ENCODE data around the gene EIF4E.
"Not testable (repeated sequence)": the region's sequence is repeated elsewhere in the genome, so short reads cannot be mapped to it uniquely, and the experiment has no call there.

The EIF4E gene

GRCh38 chr4:98928505-98929340 lies at the start of gene EIF4E:
Gene EIF4E (minus strand): TSS chr4:98929133. CDS start chr4:98929112, 21 bp downstream.
- peak; percentile 99 for DNase-seq

GRCh38 chr4:98977557-98977956 lies 48.6 kb upstream of the EIF4E start:
- DNase-seq: no peak

DNA sequence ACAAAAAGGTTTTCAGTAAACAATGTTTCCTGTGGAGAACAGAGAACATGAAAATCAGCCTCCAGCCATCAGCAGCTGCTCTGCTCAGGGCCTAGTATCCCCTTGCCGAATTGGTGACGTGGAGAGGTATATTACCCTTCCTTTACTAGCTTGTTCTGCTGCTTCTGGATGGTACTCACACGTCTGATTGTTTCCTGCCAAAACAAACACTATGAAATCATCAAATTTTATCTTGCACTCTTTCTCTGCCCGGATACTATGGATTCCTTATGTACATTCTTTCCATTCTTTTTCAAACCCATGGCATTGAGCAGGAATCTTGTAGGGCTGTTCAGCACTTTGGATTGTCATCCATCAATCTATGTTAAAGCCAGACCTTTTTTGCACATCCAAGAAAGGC lies 47.8 kb upstream of the EIF4E start:
- no peak for DNase-seq

- no peak for DNase-seq
These were observed 41.2 kb upstream of the EIF4E start for GRCh38 chr4:98969878-98970785.

- no peak for DNase-seq
These were observed 38.9 kb upstream of the EIF4E start for GRCh38 chr4:98967786-98968329.

DNA sequence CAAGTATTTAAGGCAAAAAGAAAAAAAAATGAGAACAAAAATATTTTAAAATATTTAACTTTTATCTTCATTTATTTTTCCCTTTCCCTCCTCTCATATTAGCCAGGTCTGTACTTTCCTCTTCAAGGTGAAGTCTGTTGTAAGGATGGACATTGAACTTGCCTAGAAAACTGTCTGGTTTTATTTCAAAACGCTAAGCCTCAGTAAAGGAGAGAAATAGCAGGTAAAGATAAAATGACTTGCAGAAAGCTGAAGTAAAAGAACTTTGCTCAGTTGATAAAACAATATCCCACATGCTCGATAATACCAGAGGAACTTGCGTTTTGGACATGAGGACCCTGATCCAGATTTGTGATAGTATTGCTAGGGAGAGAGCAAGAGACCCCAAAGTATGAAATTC lies 38.0 kb upstream of the EIF4E start:
- DNase-seq: no peak

GRCh38 chr4:98963538-98964433 lies 34.9 kb upstream of the EIF4E start:
- no peak for DNase-seq

DNA sequence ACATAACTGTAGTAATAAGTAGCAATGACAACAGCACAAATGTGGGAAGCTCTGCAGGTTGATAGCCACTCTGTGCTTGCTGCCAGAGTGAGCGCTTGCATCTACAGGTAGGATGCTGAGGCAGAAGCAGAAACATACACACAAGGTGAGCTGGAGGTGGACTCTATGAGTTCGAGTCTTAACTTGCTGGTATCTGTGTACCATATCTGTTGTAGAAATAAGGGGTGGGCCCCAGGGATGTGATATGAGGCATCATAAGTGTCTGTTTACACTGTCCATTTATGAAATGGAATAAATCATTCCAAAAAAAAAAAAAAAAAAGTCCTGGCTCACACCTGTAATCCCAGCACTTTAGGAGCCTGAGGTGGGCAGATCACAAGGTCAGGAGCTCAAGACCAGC lies 32.8 kb upstream of the EIF4E start:
- no peak for DNase-seq

DNA sequence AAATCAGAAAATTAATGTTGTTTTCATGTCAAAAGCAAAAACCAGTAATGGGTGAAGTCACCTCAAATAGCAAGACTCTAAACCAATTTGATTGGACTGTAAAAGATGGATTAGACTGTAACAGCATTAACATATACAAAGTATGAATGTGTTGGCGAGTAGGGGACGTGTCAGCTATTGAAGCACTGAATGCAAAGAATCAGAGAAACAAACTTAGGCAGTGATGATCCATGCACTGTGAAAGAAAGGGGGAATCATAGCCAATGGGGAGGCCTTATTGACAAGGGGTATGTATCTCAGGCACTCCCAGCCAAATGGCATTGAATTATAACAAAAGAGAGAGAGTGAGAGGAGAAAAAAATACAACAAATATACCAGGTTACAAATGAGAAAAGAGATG lies 30.5 kb upstream of the EIF4E start:
- DNase-seq: no peak

DNA sequence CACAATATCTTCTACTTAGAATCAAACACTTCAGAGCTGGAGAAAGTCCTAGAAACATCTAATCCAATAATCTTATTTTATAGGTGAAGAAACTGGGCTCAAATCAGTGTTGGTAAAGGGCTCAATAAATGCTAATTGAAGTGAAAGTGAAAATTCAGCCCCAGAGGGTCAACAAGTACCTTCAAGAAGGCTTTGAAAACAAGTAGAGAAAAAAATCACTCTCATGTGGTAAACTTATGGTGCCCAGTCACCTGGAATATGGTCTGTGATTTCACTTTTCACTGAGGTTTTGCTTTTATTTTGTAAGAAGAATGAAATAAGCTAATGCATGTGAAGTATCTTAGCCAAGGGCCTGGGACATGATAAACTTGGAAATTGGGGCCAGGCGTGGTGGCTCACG lies 29.1 kb upstream of the EIF4E start:
- no peak for DNase-seq

DNA sequence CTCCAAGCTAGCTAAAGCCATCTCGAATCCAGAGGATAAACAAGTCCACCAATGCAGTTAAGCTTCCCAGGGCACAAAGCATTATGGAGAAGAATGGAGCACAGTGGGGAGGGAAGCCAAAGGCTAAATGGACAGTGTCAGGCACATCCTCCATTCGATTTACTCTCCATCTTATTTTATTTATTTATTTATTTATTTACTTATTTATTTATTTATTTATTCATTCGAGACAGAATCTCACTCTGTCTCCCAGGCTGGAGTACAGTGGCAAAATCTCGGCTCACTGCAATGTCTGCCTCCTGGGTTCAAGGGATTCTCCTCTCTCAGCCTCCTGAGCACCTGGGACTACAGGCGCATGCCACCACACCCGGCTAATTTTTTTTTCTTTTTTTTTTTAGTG lies 26.3 kb upstream of the EIF4E start:
- DNase-seq: no peak

DNA sequence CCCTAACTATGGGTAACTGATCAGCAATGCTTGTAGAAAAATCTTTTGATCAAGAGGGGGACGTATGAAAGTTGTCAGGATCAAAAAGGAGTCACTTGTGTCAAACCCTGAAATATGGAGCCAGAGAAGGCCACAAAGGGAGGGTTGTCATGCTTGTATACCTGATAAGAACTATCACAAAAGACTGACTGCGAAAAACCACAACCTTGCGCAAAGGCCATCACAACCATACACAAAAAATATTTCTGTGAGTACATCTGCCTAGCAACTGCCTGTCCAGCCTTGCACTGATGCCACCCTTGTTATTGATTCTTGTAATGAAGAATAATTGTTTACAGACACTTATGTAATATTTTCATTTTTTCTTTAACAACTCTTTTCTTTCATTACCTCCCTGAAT lies 22.8 kb upstream of the EIF4E start:
- DNase-seq: no peak

DNA sequence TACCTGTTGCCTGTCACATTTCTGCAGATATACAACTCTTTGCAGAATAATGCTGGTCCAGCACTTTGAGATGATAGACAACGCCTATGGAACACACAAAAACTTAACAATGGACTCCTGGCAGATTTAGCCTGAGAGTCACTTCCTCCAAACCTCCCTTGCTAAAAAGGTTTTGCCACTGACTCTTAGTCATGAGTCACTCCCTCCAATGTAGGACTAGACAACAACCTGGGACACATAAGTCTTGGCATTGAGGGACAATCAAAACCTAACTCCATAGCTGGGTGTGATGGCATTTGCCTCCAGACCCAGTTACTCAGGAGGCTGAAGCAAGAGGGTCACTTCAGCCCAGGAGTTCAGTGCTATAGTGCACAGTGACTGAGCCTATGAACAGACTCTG lies 22.0 kb upstream of the EIF4E start:
- no peak for DNase-seq

- no peak for DNase-seq
These were observed 17.4 kb upstream of the EIF4E start for GRCh38 chr4:98946359-98946758.

DNA sequence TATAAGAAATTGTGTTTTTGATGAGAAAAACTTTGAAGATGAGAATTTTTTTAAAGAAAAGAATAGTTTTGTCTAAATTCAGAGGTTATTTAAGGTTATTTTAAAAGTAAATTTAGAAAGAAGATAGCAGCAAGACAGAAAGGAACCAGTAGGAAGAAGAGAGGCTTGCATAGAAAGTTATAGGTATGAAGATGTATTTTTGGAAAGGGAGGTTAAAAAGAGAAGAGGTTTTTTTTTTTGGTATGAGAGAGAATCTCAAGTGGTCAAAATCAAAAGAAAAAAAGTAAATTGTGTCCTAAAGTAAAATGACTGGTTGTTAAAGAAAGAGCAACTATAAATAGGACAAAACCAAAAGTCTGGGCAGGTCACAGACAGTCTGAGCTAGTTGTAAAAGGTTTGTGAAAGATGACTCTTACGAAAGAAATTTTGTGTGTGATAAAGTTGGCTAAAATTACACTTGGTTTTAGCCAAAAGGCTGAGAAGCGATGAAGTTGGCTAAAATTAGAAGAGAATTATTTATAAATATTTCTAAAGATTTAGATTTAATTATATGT lies 16.4 kb upstream of the EIF4E start:
- DNase-seq: no peak

DNA sequence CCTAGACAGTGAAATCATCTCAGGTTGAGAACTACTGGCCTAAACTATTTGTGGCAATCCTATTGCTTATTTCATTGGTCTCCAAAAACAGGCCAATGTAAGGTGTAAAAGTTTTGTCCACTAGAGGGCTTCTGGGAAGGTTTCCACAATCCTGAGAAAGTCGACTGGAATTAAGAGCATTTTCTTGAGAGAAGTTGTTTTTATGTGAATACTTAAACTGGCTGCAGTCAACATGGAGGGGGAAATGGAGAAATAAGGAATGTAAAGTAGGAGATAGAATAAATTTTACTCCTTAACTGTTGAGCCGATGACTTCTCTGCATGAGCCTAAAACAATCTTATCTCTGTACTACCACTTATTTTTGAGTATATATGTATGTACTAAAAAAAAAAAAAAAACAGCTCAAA lies 11.0 kb upstream of the EIF4E start:
- peak; percentile 58 for DNase-seq

DNA sequence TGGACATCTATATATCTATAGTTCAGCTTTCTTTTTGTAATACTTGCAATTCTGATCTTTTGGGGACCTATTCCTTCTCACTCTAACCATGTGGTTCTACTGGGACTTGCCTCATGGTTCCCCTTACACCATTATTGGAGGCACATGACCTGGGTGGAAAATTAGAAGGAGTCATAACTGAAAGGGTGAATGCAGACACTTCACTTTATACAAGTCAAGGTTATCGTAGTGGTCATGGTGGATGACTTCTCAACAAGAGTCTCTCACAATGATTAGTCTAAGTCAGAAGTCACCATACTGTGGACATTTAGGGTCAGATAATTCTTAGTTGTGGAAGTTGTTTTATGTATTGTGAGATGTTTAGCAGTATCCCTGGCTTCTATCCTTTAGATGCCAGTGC lies 10.5 kb upstream of the EIF4E start:
- no peak for DNase-seq

DNA sequence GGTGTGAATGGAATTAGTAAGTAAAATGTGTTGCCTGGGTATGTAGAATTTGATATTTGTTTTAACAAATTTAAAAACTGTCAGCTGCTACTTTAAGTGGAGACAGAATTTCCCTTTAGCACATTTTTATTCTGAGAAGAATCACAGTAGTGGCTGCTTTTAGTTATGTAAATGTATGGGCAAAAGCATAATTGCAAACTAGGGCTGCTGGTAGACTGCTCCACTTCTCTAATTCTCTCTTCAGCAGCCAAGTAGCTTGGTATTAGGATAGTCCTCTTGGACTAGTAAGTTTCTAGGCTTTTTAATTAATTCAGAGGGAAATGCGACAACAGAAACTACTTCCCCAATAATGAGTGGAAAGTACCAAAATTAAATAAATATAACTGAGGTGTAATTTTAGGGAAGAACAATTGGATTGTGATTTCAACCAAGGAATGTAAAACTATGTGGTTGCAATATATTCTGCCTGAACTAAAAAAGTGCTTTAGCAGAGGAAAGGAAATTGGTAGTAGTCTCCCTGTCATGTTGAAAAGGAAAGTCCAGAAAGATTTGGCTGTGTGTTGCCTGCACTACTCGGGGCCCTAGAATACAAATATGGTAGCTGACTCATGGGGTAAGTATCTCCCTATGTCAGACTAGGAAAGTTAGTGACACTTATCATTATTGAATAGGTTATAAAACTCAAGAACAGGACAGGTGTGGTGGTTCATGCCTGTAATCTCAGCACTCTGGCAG lies 9.2 kb upstream of the EIF4E start:
- no peak for DNase-seq

GRCh38 chr4:98935633-98936032 lies 6.7 kb upstream of the EIF4E start:
- no peak for DNase-seq

DNA sequence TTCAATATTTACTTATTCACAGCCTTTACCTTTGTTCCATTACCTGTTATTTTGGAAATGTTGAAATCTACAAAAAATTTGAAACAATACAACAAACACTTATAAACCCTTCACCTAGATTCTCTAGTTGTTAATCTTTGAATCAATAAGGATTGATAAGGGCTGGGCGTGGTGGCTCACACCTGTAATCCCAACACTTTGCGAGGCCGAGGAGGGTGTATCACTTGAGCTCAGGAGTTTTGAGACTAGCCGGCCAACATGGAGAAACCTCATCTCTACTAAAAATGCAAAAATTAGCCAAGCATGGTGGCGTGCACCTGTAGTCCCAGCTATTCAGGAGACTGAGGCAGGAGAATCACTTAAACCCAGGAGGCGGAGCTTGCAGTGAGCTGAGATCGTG lies 5.9 kb upstream of the EIF4E start:
- DNase-seq: not testable (repeated sequence)

- no peak for DNase-seq
These were observed 3.6 kb upstream of the EIF4E start for GRCh38 chr4:98932539-98932938.
